ENCODE data around the gene ZNF691. TPM values are rescaled to one million over a fixed set of nuclear protein-coding genes. Genes with fewer than 3 reads are reported as not detected.

ZNF691 gene
- total RNA-seq, 1 experiment from 2014 or later: 16.6 TPM

- Mint-ChIP-seq H3K4me3 (no peak overlapping the region), H3K4me1 (peaks cover 18% of the 10 kb centered on the region), H3K27me3 (ENCODE audit: low read depth) (peaks cover 2% of the 10 kb centered on the region), H3K9me3 (peaks cover 7% of the 10 kb centered on the region), H3K36me3 (peaks cover 32% of the 10 kb centered on the region), H3K27ac (no peak overlapping the region)
- no peak for ATAC-seq
- no peak for TF ChIP-seq MLX (CRISPR knock-in tag; IDR thresholded peaks at IDR 0.05)
- TF ChIP-seq, protein P1, sequence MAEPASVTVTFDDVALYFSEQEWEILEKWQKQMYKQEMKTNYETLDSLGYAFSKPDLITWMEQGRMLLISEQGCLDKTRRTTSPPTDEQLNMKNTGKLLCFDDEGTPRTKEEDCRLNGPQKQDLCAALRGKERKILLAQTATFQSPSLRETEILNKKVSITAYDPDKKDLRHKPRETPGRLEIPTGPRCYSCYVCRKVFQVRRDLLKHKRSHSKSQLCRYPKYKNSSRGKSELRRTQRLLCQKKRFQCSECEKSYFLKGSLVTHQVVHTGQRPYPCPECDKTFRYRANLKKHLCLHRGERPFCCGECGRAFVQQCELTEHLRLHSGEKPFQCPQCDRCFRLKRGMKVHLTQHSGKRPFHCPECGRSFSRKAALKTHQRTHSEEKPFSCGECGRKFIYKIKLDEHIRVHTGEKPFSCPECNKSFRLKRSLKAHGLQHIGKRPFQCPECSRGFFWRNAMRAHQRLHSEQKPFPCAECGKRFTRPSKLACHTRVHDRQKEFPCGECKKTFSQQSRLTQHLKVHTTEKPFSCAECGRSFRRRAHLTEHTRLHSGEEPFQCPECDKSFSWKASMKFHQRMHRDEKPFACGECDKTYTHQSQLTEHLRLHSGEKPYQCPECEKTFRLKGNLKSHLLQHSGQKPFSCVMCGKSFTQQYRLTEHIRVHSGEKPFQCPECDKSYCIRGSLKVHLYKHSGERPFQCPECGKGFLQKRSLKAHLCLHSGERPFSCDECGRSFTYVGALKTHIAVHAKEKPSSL (CRISPR knock-in tag; conservative IDR thresholded peaks at IDR 0.05): no peak
- TF ChIP-seq ATF1 (CRISPR knock-in tag; IDR thresholded peaks at IDR 0.05): no peak
- TF ChIP-seq, protein P2, sequence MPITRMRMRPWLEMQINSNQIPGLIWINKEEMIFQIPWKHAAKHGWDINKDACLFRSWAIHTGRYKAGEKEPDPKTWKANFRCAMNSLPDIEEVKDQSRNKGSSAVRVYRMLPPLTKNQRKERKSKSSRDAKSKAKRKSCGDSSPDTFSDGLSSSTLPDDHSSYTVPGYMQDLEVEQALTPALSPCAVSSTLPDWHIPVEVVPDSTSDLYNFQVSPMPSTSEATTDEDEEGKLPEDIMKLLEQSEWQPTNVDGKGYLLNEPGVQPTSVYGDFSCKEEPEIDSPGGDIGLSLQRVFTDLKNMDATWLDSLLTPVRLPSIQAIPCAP (CRISPR knock-in tag; IDR thresholded peaks at IDR 0.05): no peak
- TF ChIP-seq SP1 (CRISPR knock-in tag; conservative IDR thresholded peaks at IDR 0.05): no peak
- no peak for TF ChIP-seq MYBL2 (CRISPR knock-in tag; IDR thresholded peaks at IDR 0.05)
- no peak for TF ChIP-seq FOXP4 (CRISPR knock-in tag; IDR thresholded peaks at IDR 0.05)
- TF ChIP-seq SOX15 (CRISPR knock-in tag; IDR thresholded peaks at IDR 0.05): no peak
- no peak for TF ChIP-seq ZNF396 (CRISPR knock-in tag; IDR thresholded peaks at IDR 0.05; ENCODE audit: borderline replicate concordance)
- TF ChIP-seq, protein P3, sequence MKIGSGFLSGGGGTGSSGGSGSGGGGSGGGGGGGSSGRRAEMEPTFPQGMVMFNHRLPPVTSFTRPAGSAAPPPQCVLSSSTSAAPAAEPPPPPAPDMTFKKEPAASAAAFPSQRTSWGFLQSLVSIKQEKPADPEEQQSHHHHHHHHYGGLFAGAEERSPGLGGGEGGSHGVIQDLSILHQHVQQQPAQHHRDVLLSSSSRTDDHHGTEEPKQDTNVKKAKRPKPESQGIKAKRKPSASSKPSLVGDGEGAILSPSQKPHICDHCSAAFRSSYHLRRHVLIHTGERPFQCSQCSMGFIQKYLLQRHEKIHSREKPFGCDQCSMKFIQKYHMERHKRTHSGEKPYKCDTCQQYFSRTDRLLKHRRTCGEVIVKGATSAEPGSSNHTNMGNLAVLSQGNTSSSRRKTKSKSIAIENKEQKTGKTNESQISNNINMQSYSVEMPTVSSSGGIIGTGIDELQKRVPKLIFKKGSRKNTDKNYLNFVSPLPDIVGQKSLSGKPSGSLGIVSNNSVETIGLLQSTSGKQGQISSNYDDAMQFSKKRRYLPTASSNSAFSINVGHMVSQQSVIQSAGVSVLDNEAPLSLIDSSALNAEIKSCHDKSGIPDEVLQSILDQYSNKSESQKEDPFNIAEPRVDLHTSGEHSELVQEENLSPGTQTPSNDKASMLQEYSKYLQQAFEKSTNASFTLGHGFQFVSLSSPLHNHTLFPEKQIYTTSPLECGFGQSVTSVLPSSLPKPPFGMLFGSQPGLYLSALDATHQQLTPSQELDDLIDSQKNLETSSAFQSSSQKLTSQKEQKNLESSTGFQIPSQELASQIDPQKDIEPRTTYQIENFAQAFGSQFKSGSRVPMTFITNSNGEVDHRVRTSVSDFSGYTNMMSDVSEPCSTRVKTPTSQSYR (CRISPR knock-in tag; IDR thresholded peaks at IDR 0.05): no peak
- no peak for TF ChIP-seq HMGA2 (CRISPR knock-in tag; IDR thresholded peaks at IDR 0.05)
- no peak for TF ChIP-seq TCF7 (CRISPR knock-in tag; IDR thresholded peaks at IDR 0.05; ENCODE audit: low read depth)
- TF ChIP-seq, protein P4, sequence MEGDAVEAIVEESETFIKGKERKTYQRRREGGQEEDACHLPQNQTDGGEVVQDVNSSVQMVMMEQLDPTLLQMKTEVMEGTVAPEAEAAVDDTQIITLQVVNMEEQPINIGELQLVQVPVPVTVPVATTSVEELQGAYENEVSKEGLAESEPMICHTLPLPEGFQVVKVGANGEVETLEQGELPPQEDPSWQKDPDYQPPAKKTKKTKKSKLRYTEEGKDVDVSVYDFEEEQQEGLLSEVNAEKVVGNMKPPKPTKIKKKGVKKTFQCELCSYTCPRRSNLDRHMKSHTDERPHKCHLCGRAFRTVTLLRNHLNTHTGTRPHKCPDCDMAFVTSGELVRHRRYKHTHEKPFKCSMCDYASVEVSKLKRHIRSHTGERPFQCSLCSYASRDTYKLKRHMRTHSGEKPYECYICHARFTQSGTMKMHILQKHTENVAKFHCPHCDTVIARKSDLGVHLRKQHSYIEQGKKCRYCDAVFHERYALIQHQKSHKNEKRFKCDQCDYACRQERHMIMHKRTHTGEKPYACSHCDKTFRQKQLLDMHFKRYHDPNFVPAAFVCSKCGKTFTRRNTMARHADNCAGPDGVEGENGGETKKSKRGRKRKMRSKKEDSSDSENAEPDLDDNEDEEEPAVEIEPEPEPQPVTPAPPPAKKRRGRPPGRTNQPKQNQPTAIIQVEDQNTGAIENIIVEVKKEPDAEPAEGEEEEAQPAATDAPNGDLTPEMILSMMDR (IDR thresholded peaks at IDR 0.05): no peak
- TF ChIP-seq ZNF263 (CRISPR knock-in tag; IDR thresholded peaks at IDR 0.05; ENCODE audit: low read depth): no peak
- no peak for TF ChIP-seq PRRX2 (CRISPR knock-in tag; IDR thresholded peaks at IDR 0.05)
- TF ChIP-seq ERG (CRISPR knock-in tag; IDR thresholded peaks at IDR 0.05): no peak
- TF ChIP-seq CREM (CRISPR knock-in tag; IDR thresholded peaks at IDR 0.05): no peak
- no peak for TF ChIP-seq ETV6 (CRISPR knock-in tag; IDR thresholded peaks at IDR 0.05)
- TF ChIP-seq STAT6 (CRISPR knock-in tag; conservative IDR thresholded peaks at IDR 0.05; ENCODE audit: low read depth): no peak
- no peak for TF ChIP-seq PREB (CRISPR knock-in tag; IDR thresholded peaks at IDR 0.05; ENCODE audit: borderline replicate concordance)
- ChIA-PET POLR2A (no interaction called here), CTCF (no interaction called here)
- no peak for DNase-seq (ENCODE audit: low spot score)
Measured at GRCh38 chr1:42851420-42851819, 5.0 kb downstream of the ZNF691 start.
